HEK293 (cell line): ENCODE measurements around the gene PRC1.
A peak's percentile ranks its signal among the peaks of the same experiment; 100 is the strongest.

Source experiments
- CTCF ChIA-PET: fragments of 350-600 bp; formaldehyde crosslinking; extraction: SDS; loops from one replicate; lab custom pipeline; 2021; ENCODE audit warnings: antibody characterized with exemption; lab: Yijun Ruan, JAX
- POLR2A ChIA-PET: fragments of 300-600 bp; formaldehyde crosslinking; extraction: SDS; loops from one replicate; lab custom pipeline; 2020; ENCODE audit warnings: antibody characterized with exemption, inconsistent platforms; lab: Yijun Ruan, JAX
- H3K27ac ChIP-seq: fragments of 200-500 bp; sonication (Bioruptor generic); 2 replicates; pipeline ENCODE4 v1.5.1; 2014; ENCODE audit warnings: low read depth, low read length, control low read depth, inconsistent platforms; ENCODE audit errors: extremely low read depth
- H3K36me3 ChIP-seq, 2 experiments: fragments of 200-500 bp in 1 of 2; sonication (Bioruptor generic) in 1 of 2; 1 replicate in 1 of 2; 2 replicates in 1 of 2; pipeline ENCODE4 v1.5.1; 2014 to 2017; ENCODE audit warnings: inconsistent platforms in 2 of 2, low read length in 2 of 2; ENCODE audit not compliant: control insufficient read depth in 2 of 2, insufficient read depth in 1 of 2
- H3K4me1 ChIP-seq: fragments of 200-500 bp; sonication (Bioruptor generic); 2 replicates; pipeline ENCODE4 v1.5.1; 2014; ENCODE audit warnings: mild to moderate bottlenecking, low read length, inconsistent platforms; ENCODE audit not compliant: control insufficient read depth, insufficient read depth
- H3K4me3 ChIP-seq: 2 replicates; pipeline ENCODE4 v1.5.1; 2011; ENCODE audit warnings: low read depth, mild to moderate bottlenecking, control low read depth, low read length, moderate library complexity
- H3K9me3 ChIP-seq: fragments of 200-500 bp; sonication (Bioruptor generic); 2 replicates; pipeline ENCODE4 v1.5.1; 2014; ENCODE audit warnings: low read depth, low read length, inconsistent platforms; ENCODE audit not compliant: control insufficient read depth, insufficient read depth
- BCL11B ChIP-seq: fragments of 450-650 bp; formaldehyde crosslinking; IDR thresholded peaks from 2 replicates; pipeline ENCODE4 v1.5.1; 2016; ENCODE audit warnings: low read depth, missing biosample characterization, missing genetic modification characterization
- PRDM1 ChIP-seq: fragments of 450-650 bp; formaldehyde crosslinking; IDR thresholded peaks from 2 replicates; pipeline ENCODE4; 2016; ENCODE audit warnings: missing biosample characterization, missing genetic modification characterization
- ZBTB10 ChIP-seq: fragments of 450-650 bp; formaldehyde crosslinking; IDR thresholded peaks from 2 replicates; pipeline ENCODE4 v1.5.1; 2016; ENCODE audit warnings: missing biosample characterization, missing genetic modification characterization
- ZBTB20 ChIP-seq: fragments of 450-650 bp; formaldehyde crosslinking; IDR thresholded peaks from 2 replicates; pipeline ENCODE4 v1.5.1; 2016; ENCODE audit warnings: missing biosample characterization, missing genetic modification characterization
- ZBTB48 ChIP-seq: fragments of 450-650 bp; formaldehyde crosslinking; IDR thresholded peaks from 2 replicates; pipeline ENCODE4 v1.5.1; 2016; ENCODE audit warnings: missing biosample characterization, missing genetic modification characterization
- ZFHX2 ChIP-seq: fragments of 450-650 bp; formaldehyde crosslinking; conservative IDR thresholded peaks from 2 replicates; pipeline ENCODE4 v1.5.1; 2016; ENCODE audit warnings: missing biosample characterization, missing genetic modification characterization
- ZFP3 ChIP-seq: fragments of 450-650 bp; formaldehyde crosslinking; IDR thresholded peaks from 2 replicates; pipeline ENCODE4 v1.5.1; 2016; ENCODE audit warnings: low read depth, missing biosample characterization, missing genetic modification characterization
- ZNF114 ChIP-seq: fragments of 450-650 bp; formaldehyde crosslinking; IDR thresholded peaks from 2 replicates; pipeline ENCODE4 v1.5.0; 2017; ENCODE audit warnings: missing biosample characterization, missing genetic modification characterization
- ZNF202 ChIP-seq: fragments of 450-650 bp; formaldehyde crosslinking; IDR thresholded peaks from 2 replicates; pipeline ENCODE4 v1.5.1; 2016; ENCODE audit warnings: missing biosample characterization, missing genetic modification characterization, borderline replicate concordance
- ZNF280C ChIP-seq: fragments of 450-650 bp; formaldehyde crosslinking; IDR thresholded peaks from 2 replicates; pipeline ENCODE4 v1.5.1; 2016; ENCODE audit warnings: missing biosample characterization, missing genetic modification characterization
- ZNF529 ChIP-seq: fragments of 450-650 bp; formaldehyde crosslinking; IDR thresholded peaks from 2 replicates; pipeline ENCODE4 v1.5.1; 2017; ENCODE audit warnings: missing genetic modification characterization, missing biosample characterization; ENCODE audit not compliant: insufficient replicate concordance
- ZNF560 ChIP-seq: fragments of 450-650 bp; formaldehyde crosslinking; IDR thresholded peaks from 2 replicates; pipeline ENCODE4 v1.5.1; 2017; ENCODE audit warnings: missing biosample characterization, missing genetic modification characterization, borderline replicate concordance
- ZNF639 ChIP-seq: fragments of 450-650 bp; formaldehyde crosslinking; IDR thresholded peaks from 2 replicates; pipeline ENCODE4 v1.5.1; 2016; ENCODE audit warnings: missing biosample characterization, missing genetic modification characterization
- ZNF768 ChIP-seq: fragments of 450-650 bp; formaldehyde crosslinking; IDR thresholded peaks from 2 replicates; pipeline ENCODE4 v1.5.1; 2018; ENCODE audit warnings: missing biosample characterization, mild to moderate bottlenecking, missing genetic modification characterization
- ZSCAN4 ChIP-seq: fragments of 450-650 bp; formaldehyde crosslinking; IDR thresholded peaks from 2 replicates; pipeline ENCODE4 v1.5.1; 2017; ENCODE audit warnings: missing biosample characterization, missing genetic modification characterization
- TF ChIP-seq, protein P1 (sequence below): fragments of 450-650 bp; formaldehyde crosslinking; IDR thresholded peaks from 2 replicates; pipeline ENCODE4 v1.5.1; 2016; ENCODE audit warnings: missing biosample characterization, missing genetic modification characterization

The PRC1 gene

DNA sequence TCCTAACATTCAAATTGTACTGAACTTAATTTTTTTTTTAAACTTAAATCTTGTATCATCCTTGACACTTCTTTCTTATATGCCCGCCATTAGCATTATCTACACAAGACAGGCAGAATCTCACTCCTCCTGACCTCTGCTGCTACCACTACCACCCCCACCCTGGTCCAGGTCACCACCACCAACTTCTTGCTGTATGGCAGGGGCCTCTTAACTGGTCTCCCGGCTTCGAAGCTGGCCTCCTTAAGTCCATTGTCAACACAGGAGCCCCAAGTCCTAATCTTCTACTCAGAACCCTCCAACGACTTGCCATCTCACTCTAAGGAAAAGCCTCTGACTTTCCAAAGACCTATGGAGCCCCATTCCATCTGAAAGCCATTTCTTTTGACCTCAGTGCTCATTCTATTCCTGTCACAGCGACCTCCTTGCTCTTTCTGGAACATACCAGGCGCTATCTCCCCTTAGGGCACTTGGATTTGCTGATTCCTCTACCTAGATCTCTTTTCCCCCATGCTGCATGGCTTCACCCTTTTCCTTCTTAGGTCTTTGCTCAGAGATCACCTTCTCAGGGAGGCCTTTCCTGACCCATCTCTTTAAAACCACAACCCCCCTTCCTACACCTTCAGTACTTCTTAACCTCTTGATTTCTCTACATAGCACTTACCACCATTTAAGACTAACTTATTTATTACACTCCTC is 2.6 kb downstream of the PRC1 start:
- Histone ChIP-seq H3K4me3 (peak overlapping the region; percentile 17), H3K36me3 (peaks cover 0 to 20% of the 10 kb centered on the region in 2 experiments; a peak in 1 of 3 replicates), H3K9me3 (no peaks in the 10 kb centered on the region), H3K27ac (peak overlapping the region; percentile 55), H3K4me1 (peaks cover 33% of the 10 kb centered on the region)
- CTCF ChIA-PET = no interaction called here
- TF ChIP-seq ZBTB48 (tag by site-specific recombination) (no peak), ZNF768 (tag by site-specific recombination) (no peak), ZNF529 (tag by site-specific recombination) (no peak), PRDM1 (tag by site-specific recombination) (peak; percentile 52; the same call in 1 of the 2 replicates), ZFP3 (tag by site-specific recombination) (no peak), ZNF639 (no peak), ZBTB20 (tag by site-specific recombination) (no peak), ZNF560 (tag by site-specific recombination) (no peak), ZSCAN4 (tag by site-specific recombination) (no peak), ZNF114 (tag by site-specific recombination) (no peak), ZFHX2 (tag by site-specific recombination) (no peak), BCL11B (tag by site-specific recombination) (no peak), ZBTB10 (no peak), ZNF202 (tag by site-specific recombination) (no peak), ZNF280C (tag by site-specific recombination) (no peak)
- TF ChIP-seq, protein P1, sequence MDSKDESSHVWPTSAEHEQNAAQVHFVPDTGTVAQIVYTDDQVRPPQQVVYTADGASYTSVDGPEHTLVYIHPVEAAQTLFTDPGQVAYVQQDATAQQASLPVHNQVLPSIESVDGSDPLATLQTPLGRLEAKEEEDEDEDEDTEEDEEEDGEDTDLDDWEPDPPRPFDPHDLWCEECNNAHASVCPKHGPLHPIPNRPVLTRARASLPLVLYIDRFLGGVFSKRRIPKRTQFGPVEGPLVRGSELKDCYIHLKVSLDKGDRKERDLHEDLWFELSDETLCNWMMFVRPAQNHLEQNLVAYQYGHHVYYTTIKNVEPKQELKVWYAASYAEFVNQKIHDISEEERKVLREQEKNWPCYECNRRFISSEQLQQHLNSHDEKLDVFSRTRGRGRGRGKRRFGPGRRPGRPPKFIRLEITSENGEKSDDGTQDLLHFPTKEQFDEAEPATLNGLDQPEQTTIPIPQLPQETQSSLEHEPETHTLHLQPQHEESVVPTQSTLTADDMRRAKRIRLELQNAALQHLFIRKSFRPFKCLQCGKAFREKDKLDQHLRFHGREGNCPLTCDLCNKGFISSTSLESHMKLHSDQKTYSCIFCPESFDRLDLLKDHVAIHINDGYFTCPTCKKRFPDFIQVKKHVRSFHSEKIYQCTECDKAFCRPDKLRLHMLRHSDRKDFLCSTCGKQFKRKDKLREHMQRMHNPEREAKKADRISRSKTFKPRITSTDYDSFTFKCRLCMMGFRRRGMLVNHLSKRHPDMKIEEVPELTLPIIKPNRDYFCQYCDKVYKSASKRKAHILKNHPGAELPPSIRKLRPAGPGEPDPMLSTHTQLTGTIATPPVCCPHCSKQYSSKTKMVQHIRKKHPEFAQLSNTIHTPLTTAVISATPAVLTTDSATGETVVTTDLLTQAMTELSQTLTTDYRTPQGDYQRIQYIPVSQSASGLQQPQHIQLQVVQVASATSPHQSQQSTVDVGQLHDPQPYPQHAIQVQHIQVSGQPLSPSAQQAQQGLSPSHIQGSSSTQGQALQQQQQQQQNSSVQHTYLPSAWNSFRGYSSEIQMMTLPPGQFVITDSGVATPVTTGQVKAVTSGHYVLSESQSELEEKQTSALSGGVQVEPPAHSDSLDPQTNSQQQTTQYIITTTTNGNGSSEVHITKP (tag by site-specific recombination) = peak; percentile 90
- POLR2A ChIA-PET = no interaction called here
